GM12875 (cell line): ENCODE results near the gene ACAD11.

Source experiments
- H3K4me3 ChIP-seq: one replicate; pipeline ENCODE4 v1.5.1; 2011; ENCODE audit warnings: low read depth, low read length, control low read depth
- CTCF ChIP-seq: IDR thresholded peaks from 2 replicates; pipeline ENCODE4 v1.5.1; 2011; ENCODE audit warnings: low read depth, mild to moderate bottlenecking, control low read depth, inconsistent platforms, low read length, moderate library complexity, borderline replicate concordance; ENCODE audit not compliant: insufficient read depth

The ACAD11 gene

GRCh38 chr3:132517311-132517710, 142.3 kb downstream of the ACAD11 start:
- H3K4me3 ChIP-seq, result no peak overlapping the region
- no peak for TF ChIP-seq CTCF

- no peak overlapping the region for H3K4me3 ChIP-seq
- TF ChIP-seq CTCF, result no peak
Measured at GRCh38 chr3:132513057-132513456, 146.6 kb downstream of the ACAD11 start.

DNA sequence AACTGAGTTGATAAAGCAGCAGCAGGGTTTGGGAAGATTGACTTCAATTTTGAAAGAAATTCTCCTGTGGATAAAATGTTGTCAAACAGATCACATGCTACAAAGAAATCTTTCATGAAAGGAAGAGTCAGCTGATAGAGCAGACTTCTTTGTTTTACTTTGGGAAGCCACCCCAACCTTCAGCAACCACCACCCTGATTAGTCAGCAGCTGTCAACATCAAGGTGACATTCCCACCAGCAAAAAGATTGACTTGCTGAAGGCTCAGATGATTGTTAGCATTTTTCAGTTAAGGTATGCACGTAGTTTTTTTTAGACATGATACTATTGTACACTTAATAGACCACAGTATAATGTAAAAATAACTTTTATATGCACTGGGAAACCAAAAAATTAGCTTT, 150.1 kb downstream of the ACAD11 start:
- H3K4me3 ChIP-seq, result no peak overlapping the region
- TF ChIP-seq CTCF, result no peak

- H3K4me3 ChIP-seq, result no peak overlapping the region
- TF ChIP-seq CTCF, result no peak
Measured at GRCh38 chr3:132509096-132509495, 150.5 kb downstream of the ACAD11 start.
